ENCODE results near the gene MAML3.

MAML3 gene

GRCh38 chr4:139913995-139914598 is 239.9 kb downstream of the MAML3 start:
- Histone ChIP-seq H3K9me3 (ENCODE audit: control insufficient read depth, insufficient read depth, low read length) (no peaks in the 10 kb centered on the region), H3K4me1 (ENCODE audit: control insufficient read depth, low read length) (no peaks in the 10 kb centered on the region), H3K9me2 (replicated peaks; ENCODE audit: control insufficient read depth, low read length) (no peaks in the 10 kb centered on the region), H3K4me3 (ENCODE audit: low read length) (no peak overlapping the region), H3K27ac (ENCODE audit: low read depth, low read length) (no peak overlapping the region), H3K79me2 (ENCODE audit: control insufficient read depth, low read length) (no peaks in the 10 kb centered on the region), H3K27me3 (ENCODE audit: control insufficient read depth, low read length) (no peaks in the 10 kb centered on the region), H3K36me3 (ENCODE audit: control insufficient read depth, low read length) (no peaks in the 10 kb centered on the region), H3F3A (ENCODE audit: control insufficient read depth, insufficient read depth) (no peaks in the 10 kb centered on the region), H3K4me2 (ENCODE audit: low read length) (no peak overlapping the region), H4K20me1 (ENCODE audit: control insufficient read depth, insufficient read depth, low read depth, low read length) (no peaks in the 10 kb centered on the region; the same call in 1 of the 2 replicates)
- no peak for TF ChIP-seq EZH2phosphoT487 (IDR thresholded peaks at IDR 0.05; ENCODE audit: borderline replicate concordance, low read length)
- TF ChIP-seq CTCF (IDR thresholded peaks at IDR 0.05; ENCODE audit: low read depth, low read length, poor library complexity, severe bottlenecking): no peak

- Histone ChIP-seq H3K27ac (ENCODE audit: low read depth, low read length) (no peak overlapping the region), H3K4me3 (ENCODE audit: low read length) (no peak overlapping the region), H3K27me3 (ENCODE audit: control insufficient read depth, low read length) (no peaks in the 10 kb centered on the region), H3K4me1 (ENCODE audit: control insufficient read depth, low read length) (no peaks in the 10 kb centered on the region), H3K4me2 (ENCODE audit: low read length) (no peak overlapping the region), H3K79me2 (ENCODE audit: control insufficient read depth, low read length) (no peaks in the 10 kb centered on the region), H3K9me3 (ENCODE audit: control insufficient read depth, insufficient read depth, low read length) (no peaks in the 10 kb centered on the region), H3K9me2 (replicated peaks; ENCODE audit: control insufficient read depth, low read length) (no peaks in the 10 kb centered on the region), H3K36me3 (ENCODE audit: control insufficient read depth, low read length) (no peaks in the 10 kb centered on the region), H4K20me1 (ENCODE audit: control insufficient read depth, insufficient read depth, low read depth, low read length) (no peaks in the 10 kb centered on the region; the same call in 1 of the 2 replicates), H3F3A (ENCODE audit: control insufficient read depth, insufficient read depth) (no peaks in the 10 kb centered on the region)
- TF ChIP-seq CTCF (IDR thresholded peaks at IDR 0.05; ENCODE audit: low read depth, low read length, poor library complexity, severe bottlenecking): no peak
- no peak for TF ChIP-seq EZH2phosphoT487 (IDR thresholded peaks at IDR 0.05; ENCODE audit: borderline replicate concordance, low read length)
These were observed 240.5 kb downstream of the MAML3 start for GRCh38 chr4:139913398-139913990.

GRCh38 chr4:139912445-139912844 is 241.5 kb downstream of the MAML3 start:
- H3F3A ChIP-seq (ENCODE audit: control insufficient read depth, insufficient read depth): no peaks in the 10 kb centered on the region

More at GRCh38 chr4:139912445-139912844, 241.5 kb downstream of the MAML3 start:
- TF ChIP-seq CTCF (IDR thresholded peaks at IDR 0.05; ENCODE audit: low read depth, low read length, poor library complexity, severe bottlenecking) (no peak), EZH2phosphoT487 (IDR thresholded peaks at IDR 0.05; ENCODE audit: borderline replicate concordance, low read length) (no peak)
- H3K9me2 ChIP-seq (replicated peaks; ENCODE audit: control insufficient read depth, low read length): no peaks in the 10 kb centered on the region
- H3K4me2 ChIP-seq (ENCODE audit: low read length): no peak overlapping the region
- no peaks in the 10 kb centered on the region for H3K36me3 ChIP-seq (ENCODE audit: control insufficient read depth, low read length)
- H4K20me1 ChIP-seq (ENCODE audit: control insufficient read depth, insufficient read depth, low read depth, low read length): no peaks in the 10 kb centered on the region; the same call in 1 of the 2 replicates
- no peak overlapping the region for H3K27ac ChIP-seq (ENCODE audit: low read depth, low read length)
- H3K4me1 ChIP-seq (ENCODE audit: control insufficient read depth, low read length): no peaks in the 10 kb centered on the region
- no peaks in the 10 kb centered on the region for H3K27me3 ChIP-seq (ENCODE audit: control insufficient read depth, low read length)
- H3K79me2 ChIP-seq (ENCODE audit: control insufficient read depth, low read length): no peaks in the 10 kb centered on the region
- no peaks in the 10 kb centered on the region for H3K9me3 ChIP-seq (ENCODE audit: control insufficient read depth, insufficient read depth, low read length)
- no peak overlapping the region for H3K4me3 ChIP-seq (ENCODE audit: low read length)

All from DOHH2 (cell line).